Keratinocyte (primary cell): ENCODE results near the gene SMTN.

Experiments used
- EZH2 ChIP-seq: IDR thresholded peaks from one replicate; pipeline ENCODE4 v1.6.1; 2012; ENCODE audit warnings: inconsistent platforms, mild to moderate bottlenecking, low read length, moderate library complexity
- TF ChIP-seq, protein P1 (sequence below), 3 experiments: IDR thresholded peaks in 1 of 3; conservative IDR thresholded peaks in 1 of 3; optimal IDR thresholded peaks in 1 of 3; 2 replicates in 2 of 3; 3 replicates in 1 of 3; pipeline versions ENCODE3 to v1.5.1; 2011; ENCODE audit warnings: low read length in 3 of 3, mild to moderate bottlenecking in 3 of 3, moderate library complexity in 2 of 3, control low read depth in 1 of 3, inconsistent platforms in 1 of 3; ENCODE audit not compliant: insufficient read depth in 2 of 3; ENCODE audit errors: extremely low read depth in 1 of 3

- TF ChIP-seq, protein P1, sequence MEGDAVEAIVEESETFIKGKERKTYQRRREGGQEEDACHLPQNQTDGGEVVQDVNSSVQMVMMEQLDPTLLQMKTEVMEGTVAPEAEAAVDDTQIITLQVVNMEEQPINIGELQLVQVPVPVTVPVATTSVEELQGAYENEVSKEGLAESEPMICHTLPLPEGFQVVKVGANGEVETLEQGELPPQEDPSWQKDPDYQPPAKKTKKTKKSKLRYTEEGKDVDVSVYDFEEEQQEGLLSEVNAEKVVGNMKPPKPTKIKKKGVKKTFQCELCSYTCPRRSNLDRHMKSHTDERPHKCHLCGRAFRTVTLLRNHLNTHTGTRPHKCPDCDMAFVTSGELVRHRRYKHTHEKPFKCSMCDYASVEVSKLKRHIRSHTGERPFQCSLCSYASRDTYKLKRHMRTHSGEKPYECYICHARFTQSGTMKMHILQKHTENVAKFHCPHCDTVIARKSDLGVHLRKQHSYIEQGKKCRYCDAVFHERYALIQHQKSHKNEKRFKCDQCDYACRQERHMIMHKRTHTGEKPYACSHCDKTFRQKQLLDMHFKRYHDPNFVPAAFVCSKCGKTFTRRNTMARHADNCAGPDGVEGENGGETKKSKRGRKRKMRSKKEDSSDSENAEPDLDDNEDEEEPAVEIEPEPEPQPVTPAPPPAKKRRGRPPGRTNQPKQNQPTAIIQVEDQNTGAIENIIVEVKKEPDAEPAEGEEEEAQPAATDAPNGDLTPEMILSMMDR (optimal IDR thresholded peaks at IDR 0.05 in 1 of 3, IDR thresholded peaks at IDR 0.05 in 1 of 3, conservative IDR thresholded peaks at IDR 0.05 in 1 of 3; ENCODE audit: extremely low read depth in 1 of 3, insufficient read depth in 2 of 3, low read length in 3 of 3): no peak
- TF ChIP-seq EZH2: no peak
Observed at GRCh38 chr22:31153357-31153756, 72.2 kb downstream of the SMTN start.
